G401.6 (cell line): ENCODE data around the gene IL10RB.

Source experiments
- FAIRE-seq: peaks from 2 replicates; lab custom pipeline; 2012; peaks lifted over from hg19 to GRCh38; lab: Jason Lieb, UNC

The IL10RB gene

GRCh38 chr21:33267250-33267649, 1.1 kb downstream of the IL10RB start:
- no peak for FAIRE-seq

- no peak for FAIRE-seq
Measured at GRCh38 chr21:33268393-33268736, 2.2 kb downstream of the IL10RB start.

- no peak for FAIRE-seq
Measured at GRCh38 chr21:33268737-33269441, 2.7 kb downstream of the IL10RB start.

- FAIRE-seq: no peak
Measured at GRCh38 chr21:33270986-33271385, 4.8 kb downstream of the IL10RB start.

GRCh38 chr21:33273044-33273443, 6.9 kb downstream of the IL10RB start:
- no peak for FAIRE-seq

GRCh38 chr21:33278721-33279120, 12.6 kb downstream of the IL10RB start:
- FAIRE-seq: no peak

- no peak for FAIRE-seq
Measured at GRCh38 chr21:33279330-33279820, 13.2 kb downstream of the IL10RB start.

GRCh38 chr21:33281096-33281652, 15.0 kb downstream of the IL10RB start:
- no peak for FAIRE-seq

GRCh38 chr21:33283203-33283602, 17.0 kb downstream of the IL10RB start:
- no peak for FAIRE-seq

- FAIRE-seq: no peak
Measured at GRCh38 chr21:33286076-33286475, 19.9 kb downstream of the IL10RB start.

GRCh38 chr21:33286600-33287456, 20.7 kb downstream of the IL10RB start:
- FAIRE-seq: no peak

- no peak for FAIRE-seq
Measured at GRCh38 chr21:33289199-33289819, 23.1 kb downstream of the IL10RB start.

- FAIRE-seq: no peak
Measured at GRCh38 chr21:33290441-33290840, 24.3 kb downstream of the IL10RB start.

- no peak for FAIRE-seq
Measured at GRCh38 chr21:33291686-33292085, 25.5 kb downstream of the IL10RB start.

- no peak for FAIRE-seq
Measured at GRCh38 chr21:33292724-33293123, 26.6 kb downstream of the IL10RB start.

- no peak for FAIRE-seq
Measured at GRCh38 chr21:33293136-33293535, 27.0 kb downstream of the IL10RB start.

- FAIRE-seq: no peak
Measured at GRCh38 chr21:33293811-33294216, 27.6 kb downstream of the IL10RB start.

- no peak for FAIRE-seq
Measured at GRCh38 chr21:33296156-33296555, 30.0 kb downstream of the IL10RB start.

GRCh38 chr21:33299181-33299752, 33.1 kb downstream of the IL10RB start:
- no peak for FAIRE-seq

- FAIRE-seq: no peak
Measured at GRCh38 chr21:33300701-33301631, 34.8 kb downstream of the IL10RB start.

GRCh38 chr21:33301632-33302002, 35.5 kb downstream of the IL10RB start:
- no peak for FAIRE-seq
